GM21447 (cell line): ENCODE measurements around the gene ADPRM.
"Not testable (repeated sequence)": the region's sequence is repeated elsewhere in the genome, so short reads cannot be mapped to it uniquely, and the experiment has no call there.

Experiments used
- ATAC-seq: cut with Tn5 transposase; IDR thresholded peaks from one replicate; pipeline ENCODE4 v1.9.1; 2021; ENCODE audit not compliant: unreplicated experiment

ADPRM gene, protein sequence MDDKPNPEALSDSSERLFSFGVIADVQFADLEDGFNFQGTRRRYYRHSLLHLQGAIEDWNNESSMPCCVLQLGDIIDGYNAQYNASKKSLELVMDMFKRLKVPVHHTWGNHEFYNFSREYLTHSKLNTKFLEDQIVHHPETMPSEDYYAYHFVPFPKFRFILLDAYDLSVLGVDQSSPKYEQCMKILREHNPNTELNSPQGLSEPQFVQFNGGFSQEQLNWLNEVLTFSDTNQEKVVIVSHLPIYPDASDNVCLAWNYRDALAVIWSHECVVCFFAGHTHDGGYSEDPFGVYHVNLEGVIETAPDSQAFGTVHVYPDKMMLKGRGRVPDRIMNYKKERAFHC

DNA sequence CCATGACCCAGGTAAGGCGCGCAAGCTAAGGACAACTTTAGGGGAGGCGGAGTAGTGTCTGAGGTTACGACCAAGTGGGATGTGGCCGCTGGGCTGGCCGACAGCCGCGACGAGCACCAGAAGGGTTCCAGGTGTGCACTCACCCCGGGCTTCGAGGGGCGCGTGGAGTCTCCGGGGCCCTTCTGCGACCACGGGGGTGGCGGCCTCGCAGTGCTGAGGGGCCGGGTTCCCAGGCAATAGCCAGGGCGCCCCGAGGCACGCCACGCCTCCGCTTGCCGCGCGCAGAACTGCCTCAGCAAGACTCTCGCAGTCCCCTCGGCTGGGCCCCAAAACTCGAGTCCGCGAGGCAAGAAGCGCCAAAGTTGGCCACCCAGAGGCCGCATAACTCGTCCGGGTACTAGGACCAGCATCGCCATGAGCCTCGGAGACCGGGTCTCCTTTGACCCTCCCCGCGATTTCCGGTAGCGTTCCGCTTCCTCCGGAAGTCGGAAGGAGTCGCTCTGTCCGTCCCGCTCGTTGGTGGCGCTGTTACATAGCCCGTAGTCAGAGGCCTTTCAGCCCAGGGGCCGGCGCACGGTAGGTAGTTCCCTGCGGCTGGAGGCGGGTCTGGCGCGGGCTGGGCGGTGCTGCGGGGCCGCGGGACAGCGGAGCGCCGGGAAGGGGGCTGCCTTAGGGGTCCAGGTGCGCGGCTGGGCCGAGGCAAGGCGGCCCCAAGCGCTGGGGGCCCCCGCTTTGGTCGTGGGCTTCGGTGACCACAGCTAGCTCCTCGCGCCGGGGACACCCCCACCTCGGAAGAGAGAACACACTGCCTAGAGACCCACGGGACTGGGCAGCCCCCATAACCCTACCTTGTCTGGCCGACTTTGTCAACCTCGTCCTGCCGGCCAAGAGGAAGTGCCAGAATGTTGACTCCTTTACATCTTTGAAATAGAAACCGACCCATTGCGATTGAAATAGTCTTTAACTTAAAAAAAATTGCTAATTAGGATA, at the start of gene ADPRM, which contains the start of gene SCO1:
Gene ADPRM, plus strand, starts transcription at position 503 of the 990 bp plus-strand sequence. CDS start 7,333 bp downstream, outside the sequence.
Gene SCO1, minus strand, starts transcription at position 442 of the 990 bp plus-strand sequence. Its CDS starts 26 bp downstream, at position 416.
- peak; percentile 92 for ATAC-seq

GRCh38 chr17:10648381-10648780, 49.0 kb upstream of the ADPRM start:
- no peak for ATAC-seq

DNA sequence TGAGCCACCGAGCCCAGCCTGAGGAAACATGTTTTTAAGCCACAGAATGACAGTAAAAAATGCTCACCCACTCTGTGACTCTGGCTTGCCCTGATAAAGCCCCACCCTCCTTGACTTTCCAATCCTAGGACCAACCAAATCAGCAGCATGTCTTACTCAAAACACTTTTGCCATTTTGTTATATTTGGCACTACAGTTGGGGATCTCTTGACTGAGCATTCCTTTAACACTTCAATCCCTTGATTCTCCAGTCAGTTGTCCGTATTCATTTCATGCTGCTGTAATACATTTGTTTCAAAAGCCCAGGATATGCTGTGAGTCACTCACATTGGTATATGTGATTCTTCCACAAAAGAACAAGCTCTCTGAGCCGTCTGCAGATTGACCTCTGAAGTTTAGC, 48.4 kb upstream of the ADPRM start:
- no peak for ATAC-seq

DNA sequence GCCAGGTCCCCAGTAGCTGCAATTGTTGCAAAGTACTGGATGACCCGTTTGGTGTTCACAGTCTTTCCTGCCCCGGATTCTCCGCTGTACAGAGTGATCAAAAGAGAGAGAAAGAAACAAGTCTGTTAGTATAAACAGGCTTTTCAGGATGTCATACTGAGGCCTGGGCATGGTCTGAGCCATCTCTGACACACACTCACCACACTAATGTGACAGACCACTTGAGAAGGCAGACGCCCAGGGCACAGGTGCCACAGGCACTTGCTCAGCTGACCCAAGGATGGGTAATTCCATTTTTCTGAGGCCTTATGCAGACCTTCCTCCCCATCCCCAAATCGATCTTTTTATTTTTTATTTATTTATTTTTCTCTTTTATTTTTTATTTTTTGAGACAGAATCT, 47.8 kb upstream of the ADPRM start:
- ATAC-seq, result no peak

GRCh38 chr17:10651927-10652326, 45.5 kb upstream of the ADPRM start:
- no peak for ATAC-seq

DNA sequence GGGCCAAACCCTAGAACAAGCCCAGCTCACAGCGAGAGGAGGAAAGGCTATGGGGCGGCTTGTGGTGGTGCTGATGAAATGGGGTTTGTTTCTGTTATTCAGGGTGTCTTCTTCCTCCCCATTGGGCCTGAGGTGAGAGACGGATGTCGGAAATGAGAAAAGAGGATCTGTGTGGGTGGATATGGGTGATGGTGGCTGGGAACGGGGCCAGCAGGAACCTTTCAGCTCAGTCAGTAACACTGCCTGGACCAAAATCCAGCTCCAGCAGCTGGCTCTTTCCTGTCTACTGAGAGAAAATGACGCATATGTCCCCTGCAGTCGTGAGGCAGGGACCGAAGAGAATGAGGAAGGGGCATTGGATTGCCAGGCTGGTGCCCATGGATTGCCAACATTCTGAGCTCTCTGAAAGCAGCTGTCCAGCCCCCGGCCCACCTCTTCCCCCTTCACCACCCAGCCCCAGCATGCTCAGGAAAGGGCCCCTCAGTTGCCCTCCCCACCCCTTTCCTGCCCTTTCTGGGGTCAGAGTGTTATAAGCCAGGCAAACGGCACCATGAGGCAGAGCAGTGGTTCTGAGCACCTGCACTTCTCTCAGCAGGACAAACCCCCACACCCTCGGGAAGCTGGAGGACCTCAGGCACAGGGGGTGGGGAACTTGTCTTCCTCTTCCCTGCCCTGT, 44.3 kb upstream of the ADPRM start:
- ATAC-seq, result no peak

DNA sequence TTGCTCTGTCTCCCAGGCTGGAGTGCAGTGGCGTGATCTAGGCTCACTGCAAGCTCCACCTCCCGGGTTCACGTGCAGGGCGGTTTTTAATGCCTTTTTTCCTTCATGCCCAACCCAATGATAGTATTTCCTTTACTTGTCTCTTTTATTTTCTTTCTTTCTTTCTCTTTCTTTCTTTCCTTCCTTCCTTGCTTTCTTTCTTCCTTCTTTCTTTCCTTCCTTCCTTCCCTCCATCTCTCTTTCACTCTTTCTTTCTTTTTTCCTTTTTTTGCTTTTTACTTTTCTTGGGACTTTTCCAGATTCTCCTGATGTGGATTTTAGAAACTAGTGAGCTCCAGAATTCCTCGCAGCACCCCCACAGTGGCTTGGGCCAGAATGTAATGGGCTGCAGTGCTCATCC, 43.4 kb upstream of the ADPRM start:
- no peak for ATAC-seq

DNA sequence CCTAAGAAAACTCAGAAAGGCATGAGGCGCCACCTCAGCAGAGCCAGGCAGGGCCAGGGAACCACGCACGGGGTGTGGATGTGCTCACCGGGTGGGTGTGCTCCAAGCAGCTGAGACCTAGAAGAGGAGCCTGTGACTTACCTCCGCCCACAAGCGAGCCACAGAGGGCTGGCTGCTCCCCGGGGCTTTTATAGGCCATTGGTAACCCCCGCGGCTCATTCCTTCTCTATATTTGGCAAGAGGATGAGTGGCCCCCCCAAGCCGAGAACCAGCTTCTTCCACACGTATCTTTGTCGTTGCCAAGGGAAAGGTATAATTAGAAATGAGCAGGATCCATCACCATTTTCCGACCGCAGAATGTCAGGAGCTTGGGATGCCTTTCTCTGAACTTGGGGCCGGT, 40.2 kb upstream of the ADPRM start, which contains the start of gene MYH3:
Gene MYH3, minus strand, starts transcription at position 162 of the 400 bp plus-strand sequence. CDS start 2,245 bp downstream, outside the sequence.
- ATAC-seq, result no peak

GRCh38 chr17:10657879-10658278, 39.5 kb upstream of the ADPRM start:
- no peak for ATAC-seq

GRCh38 chr17:10661437-10661836, 36.0 kb upstream of the ADPRM start:
- no peak for ATAC-seq

DNA sequence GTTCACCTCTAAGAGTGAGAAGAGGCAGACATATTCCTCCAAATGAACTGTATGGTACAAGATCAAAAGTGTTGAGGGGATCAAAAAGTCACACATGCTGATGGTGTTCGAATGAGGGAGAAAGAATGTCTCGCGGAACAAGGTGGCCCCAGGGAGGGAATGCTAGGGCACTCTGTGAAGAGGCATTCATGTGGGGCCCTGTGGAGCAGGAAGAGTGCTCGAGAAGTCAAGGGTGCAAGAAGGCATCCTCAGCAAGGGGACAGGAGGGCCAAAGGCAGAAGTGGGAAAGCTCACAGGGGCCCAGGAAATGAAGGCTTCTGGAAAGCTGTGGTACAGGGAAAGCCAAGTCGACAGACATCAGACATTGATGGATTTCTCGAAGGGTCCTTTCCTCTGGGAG, 34.2 kb upstream of the ADPRM start:
- ATAC-seq, result no peak

- no peak for ATAC-seq
Observed at GRCh38 chr17:10664571-10664970, 32.8 kb upstream of the ADPRM start.

DNA sequence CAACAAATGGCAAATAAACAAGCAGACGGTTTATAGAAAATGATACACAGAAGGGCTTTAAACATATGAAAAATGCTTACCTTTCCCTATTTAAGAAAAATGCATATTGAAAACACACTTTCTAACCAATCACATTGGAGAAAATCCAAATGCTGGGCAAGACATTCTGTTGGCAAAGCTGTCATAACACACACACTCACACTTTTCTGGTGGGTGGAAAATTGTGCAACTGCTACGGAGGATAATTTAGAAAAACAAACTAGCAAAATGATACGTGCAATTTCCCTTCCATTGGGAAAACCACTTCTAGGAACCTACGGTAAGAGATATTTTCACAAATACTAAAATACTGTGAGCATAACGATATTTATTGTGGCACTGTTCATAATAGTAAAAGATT, 30.5 kb upstream of the ADPRM start:
- ATAC-seq, result no peak

- no peak for ATAC-seq
Observed at GRCh38 chr17:10668775-10669174, 28.6 kb upstream of the ADPRM start.

- ATAC-seq, result no peak
Observed at GRCh38 chr17:10673312-10673711, 24.1 kb upstream of the ADPRM start.

- no peak for ATAC-seq
Observed at GRCh38 chr17:10674704-10675103, 22.7 kb upstream of the ADPRM start.

- no peak for ATAC-seq
Observed at GRCh38 chr17:10681866-10682446, 15.4 kb upstream of the ADPRM start.

- no peak for ATAC-seq
Observed at GRCh38 chr17:10683853-10684252, 13.5 kb upstream of the ADPRM start.

DNA sequence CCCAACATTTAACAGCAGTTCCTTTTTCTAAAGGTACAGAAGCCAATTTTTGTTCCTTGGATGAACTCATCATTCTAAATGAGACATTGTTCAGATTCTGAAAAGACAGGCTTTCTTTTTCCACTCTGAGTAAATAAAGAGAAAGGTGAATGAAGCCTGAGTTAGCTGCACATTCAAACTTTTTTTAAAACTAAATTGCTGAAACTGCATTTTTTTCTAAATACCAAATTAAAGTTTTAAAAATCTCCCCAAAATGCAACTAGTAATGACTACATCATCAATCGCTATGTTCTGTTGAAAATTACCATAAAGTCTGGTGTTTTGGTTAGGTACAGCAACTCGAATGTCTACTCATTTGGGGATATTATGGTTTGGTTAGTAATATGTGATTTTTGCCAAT, 9.9 kb upstream of the ADPRM start:
- no peak for ATAC-seq

DNA sequence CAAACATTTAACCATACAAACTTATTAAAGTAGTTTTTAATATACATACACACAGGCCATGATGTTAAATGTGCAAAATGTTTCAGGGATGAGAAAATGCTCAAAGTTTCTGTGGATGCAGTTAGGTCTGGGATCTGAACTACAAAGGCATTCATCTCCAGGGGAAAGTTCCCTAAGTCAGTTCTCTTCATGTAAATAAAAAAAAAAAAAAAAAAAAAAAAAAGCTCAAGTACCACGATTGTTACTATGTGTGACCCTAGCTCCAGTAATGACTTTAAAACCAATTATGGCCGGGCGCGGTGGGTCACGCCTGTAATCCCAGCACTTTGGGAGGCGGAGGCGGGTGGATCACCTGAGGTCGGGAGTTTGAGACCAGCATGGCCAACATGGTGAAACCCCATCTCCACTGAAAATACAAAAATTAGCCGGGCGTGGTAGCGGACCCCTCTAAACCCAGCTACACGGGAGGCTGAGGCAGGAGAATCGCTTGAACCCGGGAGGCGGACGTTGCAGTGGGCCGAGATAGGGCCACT, 1.5 kb upstream of the ADPRM start:
- ATAC-seq, result not testable (repeated sequence)
